ENCODE measurements around the gene SYT1. TPM values are rescaled to one million over a fixed set of nuclear protein-coding genes. Genes with fewer than 3 reads are reported as not detected.

Gene SYT1
- total RNA-seq, 3 donors from 2014 or later, result 1.4 to 11.8 (median 2.0) TPM

DNA sequence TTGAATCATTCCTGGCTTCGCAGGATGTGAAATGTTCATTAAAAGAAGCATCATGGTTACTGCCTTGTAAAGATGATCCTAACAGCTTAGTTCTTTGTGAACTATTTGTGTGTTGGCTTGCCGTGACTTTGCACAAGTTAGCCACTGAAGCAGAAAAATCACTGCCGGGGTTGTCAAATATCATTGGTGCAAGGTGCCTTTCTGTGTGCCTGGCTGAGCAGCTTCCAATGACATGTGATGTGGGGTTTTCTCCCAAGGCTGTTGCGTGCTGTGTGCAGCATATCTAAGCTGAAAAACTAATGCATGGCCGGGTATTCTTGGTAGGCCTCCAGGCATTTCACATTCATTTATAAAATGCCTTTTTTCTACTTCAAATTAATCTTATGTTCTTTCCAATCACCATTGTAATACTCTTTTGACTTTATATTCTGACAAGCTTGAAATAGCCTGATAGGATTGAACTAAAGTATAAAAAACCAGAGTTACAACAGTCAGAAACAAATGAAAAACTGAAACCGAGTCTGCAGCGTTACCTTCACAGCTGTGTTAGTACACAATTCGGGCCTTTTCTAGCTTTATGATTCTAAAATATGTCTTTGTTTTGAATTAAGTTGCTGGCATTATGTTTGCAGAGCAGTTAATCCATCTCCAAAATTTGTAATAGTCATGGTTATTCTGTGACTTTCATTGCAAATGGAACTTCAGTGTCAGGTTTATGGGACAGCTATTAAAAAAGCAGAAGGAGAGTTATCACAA, 222.1 kb downstream of the SYT1 start:
- no peaks in the 10 kb centered on the region for H3K36me3 ChIP-seq (ENCODE audit: low read depth)
- DNase-seq (no peak), ATAC-seq (no peak)
- H3K9me3 ChIP-seq, result no peaks in the 10 kb centered on the region
- intact Hi-C loops (cut with DNase I, micrococcal nuclease), result no loop called here
- TF ChIP-seq, protein P1, sequence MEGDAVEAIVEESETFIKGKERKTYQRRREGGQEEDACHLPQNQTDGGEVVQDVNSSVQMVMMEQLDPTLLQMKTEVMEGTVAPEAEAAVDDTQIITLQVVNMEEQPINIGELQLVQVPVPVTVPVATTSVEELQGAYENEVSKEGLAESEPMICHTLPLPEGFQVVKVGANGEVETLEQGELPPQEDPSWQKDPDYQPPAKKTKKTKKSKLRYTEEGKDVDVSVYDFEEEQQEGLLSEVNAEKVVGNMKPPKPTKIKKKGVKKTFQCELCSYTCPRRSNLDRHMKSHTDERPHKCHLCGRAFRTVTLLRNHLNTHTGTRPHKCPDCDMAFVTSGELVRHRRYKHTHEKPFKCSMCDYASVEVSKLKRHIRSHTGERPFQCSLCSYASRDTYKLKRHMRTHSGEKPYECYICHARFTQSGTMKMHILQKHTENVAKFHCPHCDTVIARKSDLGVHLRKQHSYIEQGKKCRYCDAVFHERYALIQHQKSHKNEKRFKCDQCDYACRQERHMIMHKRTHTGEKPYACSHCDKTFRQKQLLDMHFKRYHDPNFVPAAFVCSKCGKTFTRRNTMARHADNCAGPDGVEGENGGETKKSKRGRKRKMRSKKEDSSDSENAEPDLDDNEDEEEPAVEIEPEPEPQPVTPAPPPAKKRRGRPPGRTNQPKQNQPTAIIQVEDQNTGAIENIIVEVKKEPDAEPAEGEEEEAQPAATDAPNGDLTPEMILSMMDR (IDR thresholded peaks at IDR 0.05), result no peak
- no peaks in the 10 kb centered on the region for H3K4me1 ChIP-seq (ENCODE audit: low read depth)
- no peak overlapping the region for H3K4me3 ChIP-seq

DNA sequence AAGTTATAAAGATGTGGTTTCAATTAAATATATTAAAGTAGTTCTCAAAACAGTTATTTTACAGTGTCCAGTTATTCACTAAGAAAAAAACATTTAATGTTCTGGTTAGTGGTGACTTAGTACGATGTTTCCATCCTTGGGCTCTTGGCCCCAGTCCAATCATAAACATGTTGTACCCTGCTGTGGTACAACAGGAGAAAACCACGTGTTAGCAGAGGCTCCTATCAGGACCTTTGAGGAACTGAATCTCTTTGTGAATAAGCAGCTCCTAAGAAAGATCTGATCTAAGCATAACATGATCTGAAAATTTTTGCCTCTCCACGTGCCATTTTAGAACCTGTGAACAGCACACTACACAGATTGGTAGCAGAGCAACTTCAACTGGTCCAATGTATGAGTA, 234.0 kb downstream of the SYT1 start:
- no peak for ATAC-seq
- Histone ChIP-seq H3K4me3 (no peak overlapping the region), H3K9me3 (no peaks in the 10 kb centered on the region), H3K36me3 (ENCODE audit: low read depth) (no peaks in the 10 kb centered on the region), H3K4me1 (ENCODE audit: low read depth) (no peaks in the 10 kb centered on the region)
- intact Hi-C loops (cut with DNase I, micrococcal nuclease), result no loop called here
- TF ChIP-seq, protein P1 (IDR thresholded peaks at IDR 0.05), result no peak
- DNase-seq, result no peak

DNA sequence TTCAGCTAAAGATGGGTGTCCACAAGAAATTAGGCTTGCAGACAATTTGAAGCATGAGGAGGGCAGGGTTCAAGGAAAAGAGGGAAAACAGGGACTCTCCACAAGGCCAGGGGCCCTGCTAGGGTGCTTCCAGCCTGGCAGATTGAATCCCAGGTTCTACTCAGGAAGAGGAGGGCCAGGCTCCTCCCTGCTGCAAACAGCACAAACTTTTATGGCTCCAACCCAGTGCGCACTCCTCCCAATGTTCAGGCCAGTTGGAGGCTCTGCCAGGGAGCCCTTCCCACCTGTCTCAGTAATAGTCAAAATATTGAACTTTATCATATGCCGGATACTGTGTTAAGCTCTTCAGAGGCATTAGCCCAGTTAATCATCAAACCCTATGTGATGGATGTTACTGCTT, 244.4 kb downstream of the SYT1 start:
- intact Hi-C loops (cut with DNase I, micrococcal nuclease), result no loop called here
- peak; percentile 62 for ATAC-seq
- DNase-seq, result no peak
- TF ChIP-seq, protein P1 (IDR thresholded peaks at IDR 0.05), result no peak
- no peaks in the 10 kb centered on the region for H3K36me3 ChIP-seq (ENCODE audit: low read depth)
- H3K4me3 ChIP-seq, result no peak overlapping the region
- H3K4me1 ChIP-seq (ENCODE audit: low read depth), result no peaks in the 10 kb centered on the region
- no peaks in the 10 kb centered on the region for H3K9me3 ChIP-seq

GRCh38 chr12:79114896-79115295, 250.3 kb downstream of the SYT1 start:
- no peak for ATAC-seq
- Histone ChIP-seq H3K9me3 (no peaks in the 10 kb centered on the region), H3K4me3 (no peak overlapping the region), H3K36me3 (ENCODE audit: low read depth) (no peaks in the 10 kb centered on the region), H3K4me1 (ENCODE audit: low read depth) (no peaks in the 10 kb centered on the region)
- DNase-seq, result no peak
- intact Hi-C loops (cut with DNase I, micrococcal nuclease), result no loop called here
- TF ChIP-seq, protein P1 (IDR thresholded peaks at IDR 0.05), result no peak

DNA sequence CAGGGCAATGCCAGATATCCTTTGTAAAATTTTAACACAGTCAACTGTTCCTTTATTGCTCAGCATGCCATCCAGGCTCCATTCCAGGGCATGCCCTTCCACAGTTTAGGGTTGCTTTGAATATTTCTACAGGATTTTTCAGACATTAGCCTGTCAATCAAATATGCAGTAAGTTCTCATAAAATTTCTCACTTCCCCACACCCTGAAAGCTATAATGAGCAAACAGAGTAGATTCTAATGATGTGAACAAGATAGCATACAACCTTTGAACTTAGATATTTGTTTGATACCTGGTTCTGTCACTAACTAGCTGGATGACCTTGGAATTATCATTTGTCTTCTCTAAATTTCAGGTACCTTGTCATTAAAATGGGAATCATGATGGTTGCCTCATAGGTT, 251.2 kb downstream of the SYT1 start:
- ATAC-seq (no peak), DNase-seq (no peak)
- H3K4me1 ChIP-seq (ENCODE audit: low read depth), result no peaks in the 10 kb centered on the region
- intact Hi-C loops (cut with DNase I, micrococcal nuclease), result no loop called here
- TF ChIP-seq, protein P1 (IDR thresholded peaks at IDR 0.05), result no peak
- no peaks in the 10 kb centered on the region for H3K9me3 ChIP-seq
- H3K4me3 ChIP-seq, result no peak overlapping the region
- H3K36me3 ChIP-seq (ENCODE audit: low read depth), result no peaks in the 10 kb centered on the region
